GM18508 (cell line): ENCODE data around the gene PTCHD1.

ENCODE experiments used
- ATAC-seq: cut with Tn5 transposase; IDR thresholded peaks from one replicate; pipeline ENCODE4 v1.9.1; 2021; ENCODE audit warnings: moderate number of reproducible peaks; ENCODE audit not compliant: insufficient read depth, unreplicated experiment

PTCHD1 gene

GRCh38 chrX:23390979-23391378 is 56.3 kb downstream of the PTCHD1 start:
- ATAC-seq: no peak

DNA sequence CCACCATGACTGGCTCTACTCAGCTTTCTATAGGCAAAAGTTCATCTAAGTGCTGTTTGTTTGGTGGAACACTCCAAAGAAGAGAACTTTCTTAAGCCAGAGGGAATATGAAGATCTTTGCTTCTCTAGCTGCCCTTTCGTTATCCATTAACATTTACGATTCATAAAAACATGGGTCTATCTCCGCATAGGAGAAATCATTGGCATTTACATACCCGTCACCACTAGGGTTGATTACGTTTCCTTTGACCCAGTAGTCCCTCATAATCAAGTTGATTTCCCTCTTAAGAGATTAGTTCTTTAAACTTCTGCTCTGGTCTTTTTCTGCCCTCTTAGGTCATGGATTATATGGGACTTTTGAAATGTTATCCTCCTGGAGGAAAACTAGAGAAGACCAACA is 57.5 kb downstream of the PTCHD1 start:
- no peak for ATAC-seq

- no peak for ATAC-seq
Observed at GRCh38 chrX:23394421-23394820, 59.8 kb downstream of the PTCHD1 start.

DNA sequence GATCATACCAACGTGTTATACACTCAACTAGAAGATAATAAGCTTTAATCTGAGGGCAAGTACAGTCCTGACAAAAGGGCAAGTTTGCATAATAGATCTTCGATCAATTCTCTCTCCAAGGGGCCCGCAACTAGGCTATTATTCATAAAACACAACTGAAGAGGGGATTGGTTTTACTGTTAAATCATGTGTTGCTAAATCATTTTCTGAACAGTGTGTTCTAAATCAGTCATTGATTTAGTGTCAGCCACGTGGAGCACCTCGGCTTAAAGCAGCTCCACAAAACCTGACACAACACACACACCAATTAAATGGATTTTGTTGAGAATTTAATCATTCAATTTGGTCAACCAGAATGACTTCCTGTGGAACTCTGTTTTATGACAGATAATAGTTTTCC is 61.6 kb downstream of the PTCHD1 start:
- ATAC-seq: no peak

DNA sequence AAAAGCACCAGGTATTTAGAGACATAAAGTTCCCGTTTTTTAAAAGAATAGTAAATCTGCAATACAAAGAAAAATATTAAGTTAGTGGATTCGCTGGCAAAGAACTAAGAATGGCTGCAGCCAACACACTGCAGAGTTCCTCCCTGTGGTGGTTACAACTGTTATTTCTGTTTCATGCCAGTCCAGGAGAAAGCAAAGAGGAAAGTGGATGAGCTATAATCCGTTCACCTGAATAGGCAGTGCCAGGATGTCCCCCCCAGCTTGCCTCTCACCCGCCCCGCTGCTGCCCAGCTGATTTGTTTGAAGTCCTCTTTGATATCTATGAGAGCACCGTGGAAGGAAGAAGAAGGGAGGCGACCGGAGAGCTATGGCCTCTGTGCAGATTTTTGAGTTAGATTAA is 63.9 kb downstream of the PTCHD1 start:
- no peak for ATAC-seq

DNA sequence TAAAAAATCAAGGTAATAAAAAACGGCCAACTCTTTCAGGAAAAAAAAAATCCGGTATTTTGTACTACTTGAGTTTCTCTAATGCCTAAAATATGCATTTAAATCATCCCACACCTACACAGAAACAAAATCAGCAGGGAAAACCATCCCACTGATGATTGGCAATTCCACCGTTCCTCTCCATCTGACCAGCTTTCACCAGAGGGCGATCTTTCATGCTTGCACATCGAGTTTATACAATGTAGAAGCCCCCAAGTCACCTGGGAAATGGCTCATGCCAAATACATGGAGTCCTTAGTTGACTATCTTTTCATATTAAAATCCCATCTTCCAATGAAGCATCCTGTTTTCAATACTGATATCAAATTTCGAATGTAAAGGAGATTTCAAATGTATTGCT is 69.2 kb downstream of the PTCHD1 start:
- no peak for ATAC-seq

DNA sequence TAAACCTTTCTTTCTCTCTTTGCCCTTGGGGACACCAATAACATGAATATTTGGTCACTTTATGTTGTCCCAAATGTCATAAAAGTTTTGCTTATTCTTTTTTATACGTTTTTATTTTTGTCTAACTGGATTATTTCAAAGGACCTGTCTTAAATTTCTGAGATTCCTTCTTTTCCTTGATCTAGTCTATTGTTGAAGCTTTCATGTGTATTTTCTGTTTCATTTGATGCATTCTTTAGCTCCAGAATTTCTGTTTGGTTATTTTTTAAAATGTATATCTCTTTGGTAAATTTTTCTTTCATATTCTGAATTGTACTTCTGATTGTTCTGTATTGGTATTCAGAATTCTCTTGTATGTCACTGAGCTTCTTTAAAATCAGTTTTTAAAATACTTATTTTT is 88.3 kb downstream of the PTCHD1 start:
- ATAC-seq: no peak

DNA sequence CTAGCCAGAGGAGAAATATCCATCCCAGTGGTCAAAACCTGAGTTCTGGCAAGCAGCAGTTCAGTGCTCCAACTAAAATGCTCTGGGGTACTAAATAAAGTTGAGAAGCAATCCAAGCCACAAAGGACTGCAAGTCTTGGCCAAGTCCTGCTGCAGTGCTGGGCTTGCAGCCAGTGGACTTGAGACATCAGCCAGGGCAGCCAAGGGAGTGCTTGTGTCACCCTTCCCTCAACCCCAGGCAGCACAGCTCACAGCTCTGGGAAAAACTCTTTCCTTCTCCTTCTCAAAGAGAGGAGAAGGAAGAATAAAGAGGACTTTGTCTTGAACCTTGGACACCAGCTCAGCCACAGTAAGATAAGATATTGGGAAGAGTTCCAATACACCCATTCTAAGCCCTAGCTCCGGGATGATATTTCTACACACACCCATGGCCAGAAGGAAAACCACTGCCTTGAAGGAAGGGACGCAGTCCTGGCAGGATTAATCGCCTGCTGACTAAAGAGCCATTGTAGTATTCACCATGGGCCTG is 99.8 kb downstream of the PTCHD1 start:
- no peak for ATAC-seq

DNA sequence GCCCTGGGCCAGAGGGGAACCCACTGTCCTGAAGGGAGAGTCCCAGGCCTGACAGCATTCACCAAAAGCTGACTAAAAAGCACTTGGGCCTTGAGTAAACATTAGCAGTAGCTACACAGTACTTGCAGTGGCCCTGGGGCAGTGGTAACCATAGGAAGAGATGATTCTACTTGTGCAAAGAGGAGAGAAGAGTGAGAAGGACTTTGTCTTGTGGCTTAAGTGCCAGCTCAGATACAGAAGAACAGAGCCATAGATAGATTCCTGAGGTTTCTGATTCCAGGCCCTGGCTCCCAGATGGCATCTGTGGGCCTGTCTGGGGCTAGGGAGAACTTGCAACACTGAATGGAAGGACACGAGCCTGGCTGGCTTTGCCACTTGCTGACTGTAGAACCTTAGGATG is 100.5 kb downstream of the PTCHD1 start:
- ATAC-seq: no peak

- ATAC-seq: no peak
Observed at GRCh38 chrX:23435575-23435974, 100.9 kb downstream of the PTCHD1 start.

- no peak for ATAC-seq
Observed at GRCh38 chrX:23436875-23437274, 102.2 kb downstream of the PTCHD1 start.

DNA sequence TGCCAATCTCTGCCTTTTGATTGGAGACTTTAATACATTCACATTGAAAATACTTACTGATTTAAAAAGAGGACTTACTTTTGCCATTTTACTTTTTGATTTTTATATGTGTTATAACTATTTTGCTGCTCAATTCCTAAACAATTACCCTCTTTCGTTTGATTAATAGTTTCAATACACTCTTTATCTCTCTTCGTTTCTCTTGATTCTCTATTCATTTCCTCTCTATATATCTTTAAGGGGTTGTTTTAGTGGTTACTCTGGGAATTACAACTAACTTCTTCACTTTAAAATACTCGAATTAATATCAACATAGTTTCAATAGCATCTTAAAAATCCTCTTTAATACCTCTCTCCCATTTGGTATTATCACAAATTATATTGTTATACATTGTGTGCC is 116.6 kb downstream of the PTCHD1 start:
- no peak for ATAC-seq
